GM21526 (cell line): ENCODE measurements around the gene SH3RF2.

ENCODE experiments used
- ATAC-seq: cut with Tn5 transposase; IDR thresholded peaks from one replicate; pipeline ENCODE4 v1.9.1; 2021; ENCODE audit warnings: moderate library complexity; ENCODE audit not compliant: unreplicated experiment, low FRiP score

Gene SH3RF2

DNA sequence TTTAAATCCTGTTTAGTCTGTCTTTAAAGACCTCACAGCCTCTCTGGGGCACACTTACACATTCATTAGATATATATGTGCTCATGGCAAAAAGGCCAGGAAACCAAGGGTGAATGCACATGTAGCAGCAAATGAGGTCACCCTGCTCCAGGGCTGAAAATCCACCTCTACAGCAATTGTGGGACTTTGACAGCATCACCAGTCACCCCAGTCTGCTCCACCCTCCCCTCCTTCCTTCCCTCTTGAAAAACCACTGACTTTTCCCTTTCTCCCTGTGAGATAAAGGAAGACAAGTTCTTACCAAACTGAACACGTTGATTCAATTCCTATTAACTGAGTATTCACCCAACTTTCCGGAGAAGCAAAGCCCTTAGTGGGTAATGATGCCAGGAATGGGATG, 15.2 kb upstream of the SH3RF2 start:
- ATAC-seq = no peak

DNA sequence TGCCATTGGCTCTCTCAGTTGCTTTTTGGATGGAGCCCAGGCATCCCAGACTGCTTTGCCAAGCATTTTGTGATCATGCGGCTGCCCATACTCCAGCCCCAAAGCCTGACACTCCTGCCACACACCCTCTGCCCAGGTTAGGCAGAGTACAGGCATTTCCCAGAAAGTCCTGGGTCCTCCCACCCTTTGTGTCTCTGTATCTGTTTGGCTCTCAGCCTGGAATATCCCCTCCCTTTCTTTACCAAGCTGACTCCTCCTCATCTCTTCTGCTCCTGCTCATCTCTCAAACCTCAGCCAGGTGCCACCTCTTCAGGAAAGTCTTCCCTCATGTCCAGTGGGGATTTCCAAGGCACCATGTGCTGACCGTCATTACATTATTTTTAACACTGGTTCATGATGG, 14.3 kb upstream of the SH3RF2 start:
- ATAC-seq = no peak

DNA sequence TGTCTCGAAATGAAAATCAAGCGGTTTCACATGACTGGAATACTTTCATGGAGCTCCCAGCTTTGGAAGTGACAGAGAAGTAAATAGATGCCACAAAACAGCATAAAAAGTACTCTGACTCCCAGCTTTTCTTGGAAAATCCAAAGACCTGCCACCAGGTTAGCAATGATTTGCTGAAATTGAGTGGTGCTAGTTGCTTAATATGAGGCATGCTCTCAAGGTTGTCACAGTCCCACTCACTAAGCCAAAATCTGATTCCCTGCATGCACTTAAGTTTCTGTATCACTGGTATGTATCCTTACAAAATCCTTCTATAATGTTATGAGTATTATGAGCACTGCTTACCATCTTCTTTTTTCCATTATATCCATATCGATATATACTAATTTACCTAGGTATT, 13.0 kb upstream of the SH3RF2 start:
- no peak for ATAC-seq

- ATAC-seq = no peak
These were observed 11.5 kb upstream of the SH3RF2 start for GRCh38 chr5:145924849-145925248.

GRCh38 chr5:145925353-145925752, 11.0 kb upstream of the SH3RF2 start:
- ATAC-seq = no peak

DNA sequence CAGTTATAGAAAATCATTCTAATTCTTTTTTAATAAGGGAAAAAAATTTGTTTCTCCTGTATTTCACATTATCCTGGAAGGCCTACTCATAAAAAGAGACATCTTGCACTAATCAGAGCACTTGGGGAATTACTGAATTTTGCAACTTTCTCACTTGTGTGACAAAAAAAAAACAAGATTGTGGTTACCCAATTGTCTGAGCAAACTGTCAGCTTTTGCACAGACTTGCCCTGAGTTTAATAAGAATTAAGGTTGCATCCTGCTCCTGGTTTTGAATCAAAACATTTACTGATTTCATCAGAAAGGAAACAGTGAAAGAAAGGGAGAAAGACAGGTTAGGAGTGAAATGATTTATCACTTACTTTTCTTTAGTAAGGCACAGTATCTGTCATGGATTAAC, 10.6 kb upstream of the SH3RF2 start:
- no peak for ATAC-seq

GRCh38 chr5:145931718-145932117, 4.7 kb upstream of the SH3RF2 start:
- no peak for ATAC-seq

DNA sequence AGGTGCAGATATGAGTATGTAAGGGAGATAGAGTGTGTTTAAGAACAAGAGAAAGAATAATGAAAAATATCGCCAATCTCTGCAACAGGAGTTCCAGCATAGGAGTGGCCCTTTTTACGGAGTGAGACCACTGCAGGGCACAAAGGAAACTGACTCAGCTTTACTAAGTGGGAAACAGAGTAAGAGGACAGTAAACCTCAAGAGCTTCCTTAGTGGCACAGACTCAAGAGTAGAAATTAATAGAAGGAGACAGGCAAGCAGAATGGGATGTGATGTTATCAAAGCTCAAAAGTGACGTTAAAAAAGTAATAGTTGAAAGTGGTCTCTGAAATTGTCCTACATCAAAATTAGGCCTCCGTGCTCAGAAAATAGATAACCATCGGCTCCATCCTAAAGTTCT, 2.1 kb upstream of the SH3RF2 start:
- no peak for ATAC-seq

DNA sequence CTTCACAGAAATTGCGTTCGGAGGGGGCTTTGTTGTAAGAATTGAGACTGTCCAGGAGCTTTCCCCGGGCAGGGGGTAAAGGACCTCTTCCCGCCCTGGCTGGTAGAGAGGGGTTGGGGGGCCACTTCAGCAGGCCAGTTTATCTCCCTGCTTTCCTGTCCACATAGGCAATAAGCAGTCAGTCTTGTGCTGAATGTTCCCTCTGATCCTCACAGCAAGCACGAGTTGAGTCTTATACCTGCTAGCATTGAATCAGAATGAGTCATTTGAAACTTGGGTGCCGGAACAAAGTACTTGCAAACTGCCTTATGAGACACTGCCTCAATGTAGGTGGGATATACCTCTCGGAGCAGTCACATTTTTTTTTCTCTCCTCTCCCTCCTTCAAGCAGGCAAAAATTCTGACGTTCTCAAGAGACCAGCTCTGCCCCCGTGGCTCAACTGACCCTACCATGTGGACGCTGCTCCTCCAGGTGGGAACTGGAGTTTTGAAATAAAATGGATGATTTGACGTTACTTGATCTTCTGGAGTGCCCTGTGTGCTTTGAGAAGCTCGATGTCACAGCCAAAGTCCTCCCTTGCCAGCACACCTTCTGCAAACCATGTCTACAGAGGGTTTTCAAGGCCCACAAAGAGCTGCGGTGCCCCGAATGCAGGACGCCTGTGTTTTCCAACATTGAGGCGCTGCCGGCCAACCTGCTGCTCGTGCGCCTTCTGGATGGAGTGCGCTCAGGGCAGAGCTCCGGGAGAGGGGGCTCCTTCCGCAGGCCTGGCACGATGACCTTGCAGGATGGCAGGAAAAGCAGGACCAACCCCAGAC, 1.3 kb downstream of the SH3RF2 start:
- ATAC-seq = peak; percentile 55

DNA sequence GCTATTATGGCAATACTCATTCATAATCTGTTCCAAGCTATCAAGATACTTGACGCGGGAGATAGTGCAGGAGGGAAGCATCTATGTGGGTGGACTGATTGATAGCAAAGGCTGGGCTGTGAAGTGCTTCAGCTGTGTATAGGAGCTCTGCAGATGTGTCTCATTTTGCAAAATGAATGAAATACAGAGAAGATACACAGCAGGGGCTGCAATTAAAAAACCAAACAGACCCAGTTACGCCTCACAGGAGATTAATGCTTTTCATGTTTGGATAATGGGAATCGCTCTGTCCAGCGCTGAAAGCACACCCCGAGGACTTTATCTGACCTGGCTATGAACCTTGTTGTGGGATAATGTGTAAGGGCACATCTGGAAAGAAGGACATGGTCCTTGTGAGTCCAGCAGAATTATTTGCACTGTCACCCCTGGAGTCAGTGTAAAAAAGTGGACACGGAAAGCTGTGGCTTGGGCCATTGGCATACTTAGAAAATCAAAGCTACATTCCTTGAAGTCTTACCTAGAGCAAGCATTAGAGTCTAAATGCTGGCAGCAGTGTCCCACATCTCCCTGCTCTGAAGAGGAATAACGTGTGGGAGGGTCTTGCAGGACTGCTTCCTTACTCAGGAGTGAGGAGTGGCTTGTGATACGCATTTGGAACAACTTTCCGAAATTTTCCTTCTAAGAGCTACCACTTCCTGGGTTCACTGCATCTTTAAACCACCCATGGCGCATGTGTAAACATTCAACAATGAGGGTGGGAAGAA, 2.6 kb downstream of the SH3RF2 start:
- ATAC-seq = no peak

DNA sequence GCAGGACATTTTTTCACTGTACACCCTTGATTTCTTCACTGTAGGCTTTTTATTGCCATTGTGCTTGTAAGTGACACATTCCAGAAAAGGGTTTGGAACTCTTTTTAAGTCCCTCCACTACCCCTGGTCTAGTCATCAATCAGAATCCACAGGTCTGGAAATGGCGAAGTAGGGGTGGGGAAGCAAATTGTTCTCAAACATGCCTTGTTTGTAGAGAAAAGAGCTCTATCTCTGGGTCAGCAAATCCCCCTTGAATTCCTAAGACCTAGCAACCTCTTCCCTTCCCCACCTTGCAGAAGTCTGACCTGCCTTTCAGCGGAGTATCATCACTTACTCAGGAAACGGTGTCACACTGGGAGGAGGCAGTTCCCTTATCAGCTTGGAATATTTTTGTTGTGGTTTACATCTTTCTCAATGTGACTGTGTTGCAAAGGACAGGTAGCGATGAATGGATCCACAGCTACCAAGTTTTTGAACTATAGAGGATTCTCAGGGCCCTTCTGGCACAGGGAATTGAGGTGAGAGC, 3.2 kb downstream of the SH3RF2 start:
- ATAC-seq = no peak

DNA sequence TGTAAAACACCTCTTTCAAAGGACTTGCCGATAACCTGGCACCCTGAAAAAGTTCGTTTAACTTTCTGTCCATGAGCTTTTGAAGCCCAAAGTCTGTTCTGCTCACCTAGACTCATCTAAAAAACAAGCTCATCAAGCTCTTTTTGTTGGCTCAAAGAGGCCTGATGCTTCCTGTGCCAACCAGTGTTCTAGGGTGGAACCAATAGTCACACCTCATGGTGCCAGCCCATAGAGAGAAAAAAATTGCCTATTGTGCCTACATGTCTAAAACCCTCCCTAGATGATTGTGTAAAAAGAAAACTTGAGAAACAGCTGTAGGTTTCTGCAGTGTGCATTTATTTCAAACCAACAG, 4.7 kb downstream of the SH3RF2 start:
- ATAC-seq = no peak

DNA sequence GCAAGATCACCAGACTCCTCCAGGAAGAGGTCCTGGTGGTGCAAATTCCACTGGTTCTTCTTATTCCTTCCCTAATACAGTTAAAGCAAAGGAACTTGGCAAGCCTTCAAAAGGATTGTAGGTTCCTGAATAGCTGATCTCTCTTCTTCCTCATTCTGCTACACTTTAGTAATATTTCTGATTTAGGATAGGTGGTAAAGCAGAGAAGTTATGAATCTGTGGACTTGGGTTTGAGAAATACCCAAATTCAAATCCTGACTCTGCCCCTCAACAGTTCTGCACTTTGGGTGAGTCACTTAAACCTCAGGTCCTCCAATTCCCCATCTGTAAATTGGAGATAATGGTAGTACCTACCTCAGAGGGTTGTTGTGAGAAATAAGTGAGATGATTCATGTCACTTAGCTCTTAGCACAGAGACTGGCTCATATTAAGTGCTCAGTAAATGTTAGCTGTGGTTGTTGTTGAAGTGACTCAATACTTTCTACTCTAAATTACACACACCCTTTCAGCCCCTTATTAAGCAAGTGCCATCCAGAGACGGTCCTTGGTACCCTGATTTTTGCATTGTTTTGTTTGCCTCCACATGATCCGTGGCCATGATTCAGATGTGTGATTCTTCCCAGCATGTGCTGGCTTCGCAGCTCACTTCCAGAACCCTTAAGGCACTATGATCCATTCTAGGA, 5.2 kb downstream of the SH3RF2 start:
- ATAC-seq = no peak

GRCh38 chr5:145942201-145942600, 5.8 kb downstream of the SH3RF2 start:
- no peak for ATAC-seq

DNA sequence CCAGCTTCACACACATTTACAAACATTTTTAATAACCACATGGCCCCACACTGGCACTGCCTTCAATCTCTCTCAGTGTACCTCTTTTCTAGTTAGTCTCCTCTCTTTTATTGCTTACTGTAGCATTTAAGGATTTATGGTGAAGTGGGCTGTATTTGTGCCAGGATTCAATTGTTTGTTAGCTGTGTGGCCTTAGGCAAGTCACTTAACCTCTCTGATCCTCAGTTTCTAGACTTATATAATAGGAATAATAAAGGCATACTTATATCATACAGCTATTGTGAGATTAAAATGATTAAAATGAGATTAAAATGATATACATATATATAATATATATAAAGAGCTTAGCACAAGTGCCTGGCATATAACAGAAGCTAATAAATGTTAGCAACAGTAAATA, 6.4 kb downstream of the SH3RF2 start:
- ATAC-seq = no peak

- no peak for ATAC-seq
These were observed 7.3 kb downstream of the SH3RF2 start for GRCh38 chr5:145943674-145944121.

GRCh38 chr5:145944328-145944727, 8.0 kb downstream of the SH3RF2 start:
- no peak for ATAC-seq

DNA sequence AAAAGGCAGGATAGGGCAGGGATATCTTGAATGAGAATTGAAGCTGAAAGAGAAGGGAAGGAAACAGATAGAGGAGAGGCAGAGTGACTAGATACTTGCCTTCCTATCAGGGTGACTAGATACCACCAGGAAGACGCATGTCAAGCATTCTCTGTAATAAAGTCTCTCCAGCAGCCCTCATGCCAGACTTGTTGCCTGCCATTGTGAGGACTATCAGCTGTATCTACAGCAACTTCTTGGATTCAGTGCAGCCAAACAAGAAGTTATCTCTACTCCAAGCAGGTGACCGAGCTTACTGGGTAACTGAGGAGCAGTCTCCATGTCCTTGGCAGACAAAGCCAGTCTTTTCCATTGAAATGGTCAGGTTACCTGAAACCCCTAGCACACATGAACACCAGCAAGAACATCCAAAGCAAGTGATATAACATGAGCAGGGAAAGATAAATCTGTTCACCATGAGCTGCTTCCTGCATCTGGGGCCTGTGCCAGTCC, 9.3 kb downstream of the SH3RF2 start:
- ATAC-seq = no peak

DNA sequence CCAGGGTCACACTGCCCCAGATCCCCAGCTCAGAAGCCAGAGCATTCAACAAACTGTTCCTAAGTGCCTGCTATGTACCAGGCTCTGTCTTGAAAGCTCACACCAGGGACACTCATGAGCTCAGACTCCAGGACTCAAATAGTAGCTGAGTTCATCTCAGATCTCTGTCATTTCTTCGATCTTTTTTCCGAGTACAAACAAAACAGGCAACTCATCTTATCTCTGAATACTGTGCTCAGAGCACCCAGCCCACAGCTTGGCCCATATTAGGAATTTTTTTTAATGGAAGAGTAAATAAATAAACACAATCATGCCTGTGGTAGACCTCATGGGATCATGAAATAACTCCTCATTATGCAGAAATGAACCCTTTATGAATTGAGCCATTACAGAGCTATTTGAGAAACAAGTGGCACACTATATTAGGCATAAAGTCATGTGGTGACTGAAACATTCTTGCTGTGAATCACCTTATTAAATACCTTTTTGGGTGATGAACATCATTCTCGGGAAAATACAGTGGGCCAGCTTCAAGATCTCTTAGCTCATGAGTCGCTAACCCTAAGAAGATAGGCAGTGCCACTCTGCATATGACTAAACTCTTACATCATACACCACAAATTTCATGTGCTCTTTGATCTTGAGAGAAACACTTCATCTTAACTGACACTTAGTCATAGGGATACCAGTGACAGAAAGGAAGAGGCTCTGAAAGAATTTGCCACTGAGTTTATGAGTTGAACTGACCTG, 9.9 kb downstream of the SH3RF2 start:
- ATAC-seq = peak; percentile 79

DNA sequence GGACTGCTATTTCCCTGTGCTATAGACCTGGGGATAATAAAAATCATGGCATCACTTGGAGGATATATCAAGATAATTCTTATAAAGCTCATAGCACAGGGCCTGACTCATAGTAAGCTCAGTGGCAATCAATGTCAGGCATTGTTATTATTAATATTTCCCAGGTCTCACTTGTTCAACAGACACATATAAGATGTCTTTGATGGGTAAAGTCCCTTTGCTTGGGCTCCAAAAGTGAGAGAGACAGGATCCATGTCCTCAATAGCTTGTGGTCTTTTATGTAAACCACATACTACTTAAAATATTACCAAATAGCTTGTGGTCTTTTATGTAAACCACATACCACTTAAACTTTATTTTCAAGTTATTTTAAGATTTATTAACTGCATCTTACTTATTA, 11.2 kb downstream of the SH3RF2 start:
- no peak for ATAC-seq
